T-helper 1 cell treated with Interleukin-12 subunit alpha and Interleukin-12 subunit beta and Interleukin-4 antibody, amounts not matched to agents 30 μg/mL and 1 μg/mL, for 36 hours (primary cell): Measurements from ENCODE around the gene EFCAB13.

Source experiments
- H3K27ac Mint-ChIP-seq: one replicate; pipeline ENCODE4 v1.8.0; 2021; ENCODE audit warnings: mild to moderate bottlenecking, mixed read lengths
- H3K27me3 Mint-ChIP-seq: one replicate; pipeline ENCODE4 v1.8.0; 2021; ENCODE audit warnings: low read depth, mixed read lengths
- H3K36me3 Mint-ChIP-seq: one replicate; pipeline ENCODE4 v1.8.0; 2021; ENCODE audit warnings: low read depth, mixed read lengths
- H3K4me1 Mint-ChIP-seq: one replicate; pipeline ENCODE4 v1.8.0; 2021; ENCODE audit warnings: low read depth, mixed read lengths
- H3K4me3 Mint-ChIP-seq: one replicate; pipeline ENCODE4 v1.8.0; 2021; ENCODE audit warnings: mild to moderate bottlenecking, moderate library complexity, mixed read lengths
- H3K9me3 Mint-ChIP-seq: one replicate; pipeline ENCODE4 v1.8.0; 2021; ENCODE audit warnings: mixed read lengths

Gene EFCAB13

GRCh38 chr17:47323382-47324223 lies at the start of gene EFCAB13:
EFCAB13 (plus strand) TSS chr17:47323955; CDS start chr17:47328354, 4,399 bp downstream.
- peak within 1 kb of the TSS; percentile 99 for H3K4me3 Mint-ChIP-seq

GRCh38 chr17:47274319-47275069 lies 49.3 kb upstream of the EFCAB13 start:
- Mint-ChIP-seq H3K27me3 (peaks cover 31% of the 10 kb centered on the region), H3K27ac (no peak overlapping the region), H3K4me1 (peaks cover 5% of the 10 kb centered on the region), H3K4me3 (no peak overlapping the region), H3K9me3 (peaks cover 2% of the 10 kb centered on the region), H3K36me3 (no peaks in the 10 kb centered on the region)

More at GRCh38 chr17:47323382-47324223, at the start of gene EFCAB13:
- Mint-ChIP-seq H3K9me3 (no peaks in the 10 kb centered on the region), H3K27me3 (peaks cover 35% of the 10 kb centered on the region), H3K36me3 (peaks cover 1% of the 10 kb centered on the region), H3K4me1 (peaks cover 20% of the 10 kb centered on the region), H3K27ac (peak within 1 kb of the TSS; percentile 95)

GRCh38 chr17:47275245-47275984 lies 48.3 kb upstream of the EFCAB13 start:
- Mint-ChIP-seq H3K27ac (no peak overlapping the region), H3K9me3 (no peaks in the 10 kb centered on the region), H3K27me3 (peaks cover 26% of the 10 kb centered on the region), H3K4me3 (no peak overlapping the region), H3K4me1 (peaks cover 5% of the 10 kb centered on the region), H3K36me3 (no peaks in the 10 kb centered on the region)

- Mint-ChIP-seq H3K4me3 (no peak overlapping the region), H3K4me1 (peaks cover 5% of the 10 kb centered on the region), H3K27me3 (peaks cover 19% of the 10 kb centered on the region)
Measured at GRCh38 chr17:47276444-47276843, 47.3 kb upstream of the EFCAB13 start.

GRCh38 chr17:47276868-47277267 lies 46.9 kb upstream of the EFCAB13 start:
- Mint-ChIP-seq H3K27ac (no peak overlapping the region), H3K4me1 (peaks cover 5% of the 10 kb centered on the region), H3K36me3 (no peaks in the 10 kb centered on the region), H3K4me3 (no peak overlapping the region), H3K27me3 (peaks cover 19% of the 10 kb centered on the region), H3K9me3 (no peaks in the 10 kb centered on the region)

More at GRCh38 chr17:47276444-47276843, 47.3 kb upstream of the EFCAB13 start:
- H3K9me3 Mint-ChIP-seq: no peaks in the 10 kb centered on the region
- no peaks in the 10 kb centered on the region for H3K36me3 Mint-ChIP-seq
- H3K27ac Mint-ChIP-seq: no peak overlapping the region

GRCh38 chr17:47277921-47278320 lies 45.8 kb upstream of the EFCAB13 start:
- Mint-ChIP-seq H3K9me3 (no peaks in the 10 kb centered on the region), H3K4me3 (no peak overlapping the region), H3K4me1 (peaks cover 5% of the 10 kb centered on the region), H3K27me3 (peaks cover 19% of the 10 kb centered on the region), H3K36me3 (no peaks in the 10 kb centered on the region), H3K27ac (no peak overlapping the region)

- Mint-ChIP-seq H3K36me3 (no peaks in the 10 kb centered on the region), H3K9me3 (no peaks in the 10 kb centered on the region), H3K4me1 (peaks cover 5% of the 10 kb centered on the region), H3K27ac (no peak overlapping the region), H3K27me3 (peaks cover 19% of the 10 kb centered on the region), H3K4me3 (no peak overlapping the region)
Measured at GRCh38 chr17:47278561-47278960, 45.2 kb upstream of the EFCAB13 start.

- Mint-ChIP-seq H3K36me3 (no peaks in the 10 kb centered on the region), H3K27me3 (peaks cover 16% of the 10 kb centered on the region), H3K4me3 (no peak overlapping the region), H3K4me1 (peaks cover 5% of the 10 kb centered on the region), H3K27ac (no peak overlapping the region), H3K9me3 (no peaks in the 10 kb centered on the region)
Measured at GRCh38 chr17:47279062-47279801, 44.5 kb upstream of the EFCAB13 start.

- no peaks in the 10 kb centered on the region for H3K36me3 Mint-ChIP-seq
- no peak overlapping the region for H3K4me3 Mint-ChIP-seq
- peaks cover 5% of the 10 kb centered on the region for H3K4me1 Mint-ChIP-seq
- H3K9me3 Mint-ChIP-seq: no peaks in the 10 kb centered on the region
- no peak overlapping the region for H3K27ac Mint-ChIP-seq
- H3K27me3 Mint-ChIP-seq: peaks cover 7% of the 10 kb centered on the region
Measured at GRCh38 chr17:47280072-47280811, 43.5 kb upstream of the EFCAB13 start.

- H3K4me1 Mint-ChIP-seq: peaks cover 7% of the 10 kb centered on the region
- peaks cover 3% of the 10 kb centered on the region for H3K27me3 Mint-ChIP-seq
- H3K9me3 Mint-ChIP-seq: no peaks in the 10 kb centered on the region
- H3K4me3 Mint-ChIP-seq: no peak overlapping the region
- no peak overlapping the region for H3K27ac Mint-ChIP-seq
- H3K36me3 Mint-ChIP-seq: no peaks in the 10 kb centered on the region
Measured at GRCh38 chr17:47281216-47281615, 42.5 kb upstream of the EFCAB13 start.

- Mint-ChIP-seq H3K36me3 (no peaks in the 10 kb centered on the region), H3K4me1 (peaks cover 6% of the 10 kb centered on the region), H3K27ac (no peak overlapping the region), H3K9me3 (no peaks in the 10 kb centered on the region), H3K4me3 (no peak overlapping the region), H3K27me3 (peaks cover 3% of the 10 kb centered on the region)
Measured at GRCh38 chr17:47285003-47285402, 38.8 kb upstream of the EFCAB13 start.

- peaks cover 6% of the 10 kb centered on the region for H3K4me1 Mint-ChIP-seq
- H3K4me3 Mint-ChIP-seq: no peak overlapping the region
- no peak overlapping the region for H3K27ac Mint-ChIP-seq
Measured at GRCh38 chr17:47286198-47286914, 37.4 kb upstream of the EFCAB13 start.

GRCh38 chr17:47287068-47287467 lies 36.7 kb upstream of the EFCAB13 start:
- Mint-ChIP-seq H3K36me3 (no peaks in the 10 kb centered on the region), H3K4me1 (peaks cover 6% of the 10 kb centered on the region), H3K4me3 (no peak overlapping the region), H3K27ac (no peak overlapping the region), H3K9me3 (no peaks in the 10 kb centered on the region), H3K27me3 (peaks cover 3% of the 10 kb centered on the region)

More at GRCh38 chr17:47286198-47286914, 37.4 kb upstream of the EFCAB13 start:
- H3K36me3 Mint-ChIP-seq: no peaks in the 10 kb centered on the region
- peaks cover 3% of the 10 kb centered on the region for H3K27me3 Mint-ChIP-seq
- H3K9me3 Mint-ChIP-seq: no peaks in the 10 kb centered on the region
